ENCODE data around the gene POLRMT. TPM values are rescaled to one million over a fixed set of nuclear protein-coding genes. Genes with fewer than 3 reads are reported as not detected.

Gene POLRMT
- polyA plus RNA-seq, 1 donor (not counting 4 experiments of a cell fraction or from before 2014, with no cell fraction given) = 33.3 TPM

- no peak for DNase-seq (ENCODE audit: low read depth, low spot score)
Observed at GRCh38 chr19:583198-583967, 50.0 kb downstream of the POLRMT start.

DNA sequence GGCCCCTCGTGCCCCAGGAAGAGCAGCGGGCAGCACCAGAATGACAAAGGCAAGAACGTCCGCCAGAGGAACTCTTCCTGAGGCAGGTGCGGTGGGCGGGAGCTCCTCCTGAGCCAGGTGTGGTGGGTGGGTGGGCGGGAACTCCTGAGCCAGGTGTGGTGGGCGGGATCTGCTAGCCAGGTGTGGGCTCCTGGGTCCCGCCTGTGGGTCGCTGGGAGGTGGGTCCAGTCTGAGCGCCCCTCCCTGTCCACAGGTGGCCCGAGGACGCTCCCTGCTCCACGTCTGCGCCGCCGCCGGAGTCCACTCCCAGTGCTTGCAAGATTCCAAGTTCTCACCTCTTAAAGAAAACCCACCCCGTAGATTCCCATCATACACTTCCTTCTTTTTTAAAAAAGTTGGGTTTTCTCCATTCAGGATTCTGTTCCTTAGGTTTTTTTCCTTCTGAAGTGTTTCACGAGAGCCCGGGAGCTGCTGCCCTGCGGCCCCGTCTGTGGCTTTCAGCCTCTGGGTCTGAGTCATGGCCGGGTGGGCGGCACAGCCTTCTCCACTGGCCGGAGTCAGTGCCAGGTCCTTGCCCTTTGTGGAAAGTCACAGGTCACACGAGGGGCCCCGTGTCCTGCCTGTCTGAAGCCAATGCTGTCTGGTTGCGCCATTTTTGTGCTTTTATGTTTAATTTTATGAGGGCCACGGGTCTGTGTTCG, 50.7 kb downstream of the POLRMT start:
- peaks cover 19 to 31% of the 10 kb centered on the region in 2 experiments for H3K36me3 ChIP-seq (ENCODE audit: control insufficient read depth in 2 of 2, extremely low read depth in 1 of 2, insufficient read depth in 2 of 2, low read length in 2 of 2)
- H3K9ac ChIP-seq (ENCODE audit: control insufficient read depth, extremely low read depth, insufficient read depth, low read length) = no peak overlapping the region
- no peak overlapping the region for H3K4me3 ChIP-seq (ENCODE audit: control insufficient read depth in 2 of 3, extremely low read depth in 1 of 3, insufficient read depth in 2 of 3, low read depth in 1 of 3, low read length in 3 of 3)
- no peak overlapping the region for H3K27ac ChIP-seq (ENCODE audit: control insufficient read depth, insufficient read depth, low read length)
- H3K9me3 ChIP-seq (ENCODE audit: control insufficient read depth, low read depth, low read length) = no peaks in the 10 kb centered on the region
- H3K4me1 ChIP-seq (ENCODE audit: control insufficient read depth, extremely low read depth, insufficient read depth, low read length) = no peaks in the 10 kb centered on the region
- dilution Hi-C loops (cut with MboI; ENCODE audit: extremely low pct_ligation_motif_present, low sequenced_read_pairs) = no loop called here
- H3K9me1 ChIP-seq (ENCODE audit: control insufficient read depth, extremely low read depth, insufficient read depth, low read length) = no peaks in the 10 kb centered on the region
- FAIRE-seq (no peak), DNase-seq (ENCODE audit: low read depth, low spot score) (no peak)
- TF ChIP-seq, protein P1, sequence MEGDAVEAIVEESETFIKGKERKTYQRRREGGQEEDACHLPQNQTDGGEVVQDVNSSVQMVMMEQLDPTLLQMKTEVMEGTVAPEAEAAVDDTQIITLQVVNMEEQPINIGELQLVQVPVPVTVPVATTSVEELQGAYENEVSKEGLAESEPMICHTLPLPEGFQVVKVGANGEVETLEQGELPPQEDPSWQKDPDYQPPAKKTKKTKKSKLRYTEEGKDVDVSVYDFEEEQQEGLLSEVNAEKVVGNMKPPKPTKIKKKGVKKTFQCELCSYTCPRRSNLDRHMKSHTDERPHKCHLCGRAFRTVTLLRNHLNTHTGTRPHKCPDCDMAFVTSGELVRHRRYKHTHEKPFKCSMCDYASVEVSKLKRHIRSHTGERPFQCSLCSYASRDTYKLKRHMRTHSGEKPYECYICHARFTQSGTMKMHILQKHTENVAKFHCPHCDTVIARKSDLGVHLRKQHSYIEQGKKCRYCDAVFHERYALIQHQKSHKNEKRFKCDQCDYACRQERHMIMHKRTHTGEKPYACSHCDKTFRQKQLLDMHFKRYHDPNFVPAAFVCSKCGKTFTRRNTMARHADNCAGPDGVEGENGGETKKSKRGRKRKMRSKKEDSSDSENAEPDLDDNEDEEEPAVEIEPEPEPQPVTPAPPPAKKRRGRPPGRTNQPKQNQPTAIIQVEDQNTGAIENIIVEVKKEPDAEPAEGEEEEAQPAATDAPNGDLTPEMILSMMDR (optimal IDR thresholded peaks at IDR 0.05 in 1 of 3, IDR thresholded peaks at IDR 0.05 in 1 of 3, conservative IDR thresholded peaks at IDR 0.05 in 1 of 3; ENCODE audit: extremely low read depth in 1 of 3, insufficient read depth in 2 of 3, low read length in 3 of 3) = no peak
- no peak for TF ChIP-seq EZH2 (IDR thresholded peaks at IDR 0.05; ENCODE audit: low read length)
- H3K27me3 ChIP-seq (ENCODE audit: control insufficient read depth, extremely low read depth, insufficient read depth, low read length) = no peaks in the 10 kb centered on the region
- no peak overlapping the region for H2AFZ ChIP-seq (ENCODE audit: control insufficient read depth, low read length)
- H4K20me1 ChIP-seq (ENCODE audit: control insufficient read depth, extremely low read depth, insufficient read depth, low read length) = peaks cover 43% of the 10 kb centered on the region
- no peak overlapping the region for H3K4me2 ChIP-seq (ENCODE audit: control insufficient read depth, extremely low read depth, insufficient read depth, low read depth, low read length)
- peaks cover 39% of the 10 kb centered on the region for H3K79me2 ChIP-seq (ENCODE audit: control insufficient read depth, insufficient read depth, low read length)

More at GRCh38 chr19:583198-583967, 50.0 kb downstream of the POLRMT start:
- Histone ChIP-seq H4K20me1 (ENCODE audit: control insufficient read depth, extremely low read depth, insufficient read depth, low read length) (peaks cover 38% of the 10 kb centered on the region), H3K27me3 (ENCODE audit: control insufficient read depth, extremely low read depth, insufficient read depth, low read length) (peaks cover 1% of the 10 kb centered on the region), H3K9ac (ENCODE audit: control insufficient read depth, extremely low read depth, insufficient read depth, low read length) (no peak overlapping the region), H3K4me3 (ENCODE audit: control insufficient read depth in 2 of 3, extremely low read depth in 1 of 3, insufficient read depth in 2 of 3, low read depth in 1 of 3, low read length in 3 of 3) (no peak overlapping the region), H3K27ac (ENCODE audit: control insufficient read depth, insufficient read depth, low read length) (no peak overlapping the region), H3K36me3 (ENCODE audit: control insufficient read depth in 2 of 2, extremely low read depth in 1 of 2, insufficient read depth in 2 of 2, low read length in 2 of 2) (peaks cover 18 to 29% of the 10 kb centered on the region in 2 experiments), H3K9me1 (ENCODE audit: control insufficient read depth, extremely low read depth, insufficient read depth, low read length) (no peaks in the 10 kb centered on the region), H3K79me2 (ENCODE audit: control insufficient read depth, insufficient read depth, low read length) (peaks cover 31% of the 10 kb centered on the region), H2AFZ (ENCODE audit: control insufficient read depth, low read length) (no peak overlapping the region), H3K4me2 (ENCODE audit: control insufficient read depth, extremely low read depth, insufficient read depth, low read depth, low read length) (no peak overlapping the region), H3K9me3 (ENCODE audit: control insufficient read depth, low read depth, low read length) (no peaks in the 10 kb centered on the region), H3K4me1 (ENCODE audit: control insufficient read depth, extremely low read depth, insufficient read depth, low read length) (peaks cover 2% of the 10 kb centered on the region)
- dilution Hi-C loops (cut with MboI; ENCODE audit: extremely low pct_ligation_motif_present, low sequenced_read_pairs) = no loop called here
- TF ChIP-seq EZH2 (IDR thresholded peaks at IDR 0.05; ENCODE audit: low read length) = no peak
- TF ChIP-seq, protein P1 (optimal IDR thresholded peaks at IDR 0.05 in 1 of 3, IDR thresholded peaks at IDR 0.05 in 1 of 3, conservative IDR thresholded peaks at IDR 0.05 in 1 of 3; ENCODE audit: extremely low read depth in 1 of 3, insufficient read depth in 2 of 3, low read length in 3 of 3) = no peak
- FAIRE-seq = no peak
